Stimulated activated naive CD8-positive, alpha-beta T cell treated with anti-CD3 and anti-CD28 coated beads, Interleukin-15, Interleukin-2, amounts not matched to agents 100 U/mL and 50 U/mL, for 24 hours (primary cell): ENCODE data around the gene OVOL3.
A peak's percentile ranks its signal among the peaks of the same experiment; 100 is the strongest.
"Not testable (repeated sequence)": the region's sequence is repeated elsewhere in the genome, so short reads cannot be mapped to it uniquely, and the experiment has no call there.

Experiments used
- ATAC-seq: fragments of 150-1000 bp; cut with Tn5 transposase; one replicate; pipeline ENCODE4 v1.10.0; 2021
- DNase-seq: peaks from one replicate; pipeline ENCODE4 v3.0.0; 2021

OVOL3 gene

DNA sequence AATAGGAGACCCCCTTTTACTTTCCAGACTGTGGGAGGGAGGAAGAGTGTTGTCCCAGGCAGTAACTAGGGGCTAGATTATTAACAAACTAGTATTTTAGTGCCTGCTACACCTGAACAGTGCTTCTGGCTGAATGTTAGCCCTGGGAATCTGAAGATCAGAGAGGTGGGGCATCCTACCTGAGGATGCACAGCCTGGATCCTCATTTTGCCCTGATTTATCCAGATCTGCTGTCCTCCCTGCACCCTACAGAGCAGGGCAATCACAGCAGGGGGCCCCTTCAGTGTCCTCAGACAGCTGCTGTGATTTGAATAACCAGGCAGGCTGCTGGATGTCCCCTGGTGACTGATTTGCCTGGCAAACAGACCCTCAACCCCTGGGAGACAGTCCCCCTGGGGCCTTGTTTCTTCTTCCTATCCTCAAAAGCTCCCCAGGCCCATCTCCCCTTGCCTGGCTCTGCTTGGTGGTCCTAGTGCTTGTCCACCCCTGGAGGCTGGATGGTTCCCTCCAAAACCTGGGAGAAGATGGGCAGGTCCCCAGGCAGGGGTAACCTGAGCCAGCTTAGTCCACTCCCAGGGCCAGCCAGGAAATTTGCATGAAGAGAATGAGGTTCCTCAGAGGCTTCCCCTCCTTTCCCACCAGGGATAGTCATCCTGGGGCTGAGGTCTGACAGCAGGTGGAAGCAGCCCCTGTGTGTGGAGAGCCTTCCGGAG is at the start of gene OVOL3:
TSS of gene OVOL3 (plus strand) at position 657 of the 713 bp plus-strand sequence. CDS start 60 bp downstream, outside the sequence.
- DNase-seq (no peak), ATAC-seq (no peak)

DNA sequence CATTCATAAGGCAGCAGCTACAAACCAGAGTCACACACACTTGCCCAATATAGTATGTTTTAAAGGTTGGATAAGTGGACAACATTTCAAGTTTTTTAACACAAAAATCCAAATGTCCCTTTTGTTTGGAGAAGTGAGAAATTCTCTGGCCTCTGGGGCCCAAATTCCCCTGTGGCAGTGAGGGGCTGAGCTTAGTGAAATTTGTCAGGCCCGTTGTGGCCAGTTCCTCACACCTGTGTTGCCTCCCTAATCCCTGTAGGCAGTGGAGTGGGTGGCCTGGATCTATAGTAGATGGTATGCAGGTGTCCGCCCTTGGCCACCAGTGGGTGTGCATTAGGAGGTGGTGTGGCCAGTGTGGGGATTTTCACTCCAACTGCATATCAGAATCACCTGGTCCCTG is 49.6 kb upstream of the OVOL3 start:
- no peak for ATAC-seq

DNA sequence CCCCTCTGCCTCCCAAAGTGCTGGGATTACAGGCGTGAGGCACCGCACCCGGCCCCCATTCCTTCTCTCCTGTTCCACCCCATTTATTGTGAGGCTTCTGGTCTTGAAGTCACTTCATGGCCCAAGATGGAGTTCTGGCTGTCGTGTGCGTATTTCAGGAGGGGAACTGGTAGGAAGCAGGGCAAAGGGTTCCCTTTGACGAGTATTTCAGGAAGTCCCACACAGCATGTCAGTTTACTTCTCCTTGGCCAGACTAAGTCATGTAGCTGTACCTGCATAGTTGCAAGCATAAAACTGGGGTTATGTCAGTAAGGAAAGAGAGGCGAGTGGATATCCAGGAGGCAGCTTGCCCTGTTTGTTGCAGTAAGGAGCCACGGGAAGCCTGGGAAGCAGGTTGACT is 46.1 kb upstream of the OVOL3 start:
- no peak for ATAC-seq
- no peak for DNase-seq

More for the DNA sequence above, 49.6 kb upstream of the OVOL3 start:
- no peak for DNase-seq

DNA sequence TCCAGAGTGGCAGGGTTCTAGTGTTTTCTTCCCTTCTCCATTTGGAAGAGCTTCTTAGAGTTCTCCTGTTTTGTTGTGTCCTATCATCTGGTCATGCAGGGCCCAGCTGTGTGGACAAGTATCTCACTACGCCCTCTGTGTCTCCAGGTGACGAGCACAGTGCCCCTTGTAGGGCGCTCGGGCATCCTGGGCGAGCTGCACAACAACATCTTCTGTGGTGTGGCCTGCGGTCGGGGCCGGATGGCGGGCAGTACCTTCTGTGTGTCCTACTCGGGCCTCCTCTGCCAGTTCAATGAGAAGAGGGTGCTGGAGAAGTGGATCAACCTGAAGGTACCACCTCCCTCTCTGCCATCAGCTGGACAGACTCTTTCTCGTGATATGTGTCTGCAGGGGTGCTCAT is 43.3 kb upstream of the OVOL3 start:
- no peak for ATAC-seq

DNA sequence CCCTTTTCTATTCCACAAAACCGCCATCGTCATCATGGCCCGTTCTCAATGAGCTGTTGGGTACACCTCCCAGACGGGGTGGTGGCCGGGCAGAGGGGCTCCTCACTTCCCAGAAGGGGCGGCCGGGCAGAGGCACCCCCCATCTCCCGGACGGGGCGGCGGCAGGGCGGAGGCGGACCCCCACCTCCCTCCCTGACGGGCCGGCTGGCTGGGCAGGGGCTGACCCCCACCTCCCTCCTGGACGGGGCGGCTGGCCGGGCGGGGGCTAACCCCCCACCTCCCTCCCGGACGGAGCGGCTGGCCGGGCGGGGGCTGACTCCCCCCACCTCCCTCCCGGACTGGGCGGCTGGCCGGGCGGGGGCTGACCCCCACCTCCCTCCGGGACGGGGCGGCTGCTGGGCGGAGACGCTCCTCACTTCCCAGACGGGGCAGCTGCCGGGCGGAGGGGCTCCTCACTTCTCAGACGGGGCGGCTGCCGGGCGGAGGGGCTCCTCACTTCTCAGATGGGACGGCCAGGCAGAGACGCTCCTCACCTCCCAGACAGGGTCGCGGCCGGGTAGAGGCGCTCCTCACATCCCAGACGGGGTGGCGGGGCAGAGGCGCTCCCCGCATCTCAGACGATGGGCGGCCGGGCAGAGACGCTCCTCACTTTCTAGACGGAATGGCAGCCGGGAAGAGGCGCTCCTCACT is 42.0 kb upstream of the OVOL3 start:
- not testable (repeated sequence) for ATAC-seq, DNase-seq

More for the DNA sequence above, 43.3 kb upstream of the OVOL3 start:
- no peak for DNase-seq

DNA sequence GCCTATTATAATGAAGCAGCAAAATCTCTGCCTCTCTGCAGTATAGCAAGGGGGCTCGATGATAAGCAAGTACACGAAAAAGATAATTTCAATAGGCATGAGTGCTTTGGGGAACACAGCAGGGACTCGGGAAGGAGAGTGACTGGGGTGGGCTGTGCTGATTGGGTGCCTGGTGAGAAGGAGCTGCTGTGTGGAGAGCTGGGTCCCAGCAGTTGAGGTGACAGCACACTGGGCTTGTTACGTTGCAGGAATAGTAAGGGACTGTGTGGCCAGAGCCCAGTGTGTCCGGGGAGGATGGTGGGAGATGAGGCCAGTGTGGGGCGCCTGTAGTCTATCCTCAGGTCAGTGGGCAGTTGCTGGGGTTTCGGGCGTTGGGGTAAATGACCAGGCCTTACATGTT is 38.9 kb upstream of the OVOL3 start:
- DNase-seq: no peak
- no peak for ATAC-seq

DNA sequence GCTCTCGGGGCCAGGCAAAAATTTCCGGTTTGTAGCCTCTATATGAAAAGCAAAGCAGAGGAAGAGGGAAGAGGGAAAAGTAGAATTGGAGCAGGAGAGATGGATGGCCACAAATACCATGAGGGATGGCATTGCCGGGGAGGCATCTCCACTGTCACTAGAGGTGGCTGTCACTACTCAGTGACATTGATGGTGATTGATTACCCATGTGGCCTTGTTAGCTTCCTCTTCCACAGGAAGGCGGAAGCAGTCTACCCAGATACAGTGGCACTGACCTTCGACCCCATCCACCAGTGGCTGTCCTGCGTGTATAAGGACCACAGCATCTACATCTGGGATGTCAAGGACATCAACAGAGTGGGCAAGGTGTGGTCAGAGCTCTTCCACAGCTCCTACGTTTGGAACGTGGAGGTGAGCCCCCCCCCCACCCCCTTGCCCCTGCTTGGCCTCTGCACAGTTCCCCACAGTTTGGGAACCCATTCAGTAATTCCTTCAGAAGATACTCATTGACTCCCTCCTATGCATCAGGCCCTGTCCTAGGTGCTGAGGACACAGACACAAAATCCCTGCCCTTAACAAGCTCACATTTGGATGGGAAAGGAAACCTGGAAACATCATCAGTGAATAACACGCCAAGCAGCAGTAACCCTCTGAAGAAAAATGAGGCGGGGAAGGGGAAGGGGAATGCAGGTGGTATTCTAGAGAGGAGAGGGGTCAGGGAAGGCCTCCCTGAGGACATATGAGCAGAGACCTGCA is 37.6 kb upstream of the OVOL3 start:
- DNase-seq (no peak), ATAC-seq (no peak)

DNA sequence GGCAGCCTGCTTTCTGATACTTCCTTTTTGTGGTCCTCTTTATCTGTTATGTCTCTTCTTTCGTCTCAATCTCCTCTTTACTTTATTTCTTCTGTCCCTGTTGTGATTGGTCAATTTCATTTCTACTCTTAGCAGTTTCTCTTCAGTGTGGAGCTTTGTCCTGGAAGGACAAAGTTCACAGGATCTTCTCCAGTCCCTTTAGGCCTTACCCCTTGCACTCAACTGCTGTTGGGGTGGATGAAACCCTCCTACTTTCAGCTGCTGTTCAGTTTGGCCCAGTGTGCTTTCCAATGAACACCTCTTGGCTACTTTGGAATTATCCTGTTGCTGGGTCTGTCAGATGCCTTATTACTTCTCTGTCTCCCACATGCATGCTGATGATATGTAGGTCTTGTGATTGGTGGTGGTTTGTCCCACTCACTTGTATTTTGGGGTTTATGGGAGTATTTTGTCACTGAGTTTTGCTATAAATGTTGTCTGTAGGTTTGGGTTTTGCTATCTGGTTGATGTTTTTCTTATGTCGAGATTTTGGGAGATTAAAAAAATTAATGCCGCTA is 31.5 kb upstream of the OVOL3 start:
- DNase-seq (no peak), ATAC-seq (no peak)

DNA sequence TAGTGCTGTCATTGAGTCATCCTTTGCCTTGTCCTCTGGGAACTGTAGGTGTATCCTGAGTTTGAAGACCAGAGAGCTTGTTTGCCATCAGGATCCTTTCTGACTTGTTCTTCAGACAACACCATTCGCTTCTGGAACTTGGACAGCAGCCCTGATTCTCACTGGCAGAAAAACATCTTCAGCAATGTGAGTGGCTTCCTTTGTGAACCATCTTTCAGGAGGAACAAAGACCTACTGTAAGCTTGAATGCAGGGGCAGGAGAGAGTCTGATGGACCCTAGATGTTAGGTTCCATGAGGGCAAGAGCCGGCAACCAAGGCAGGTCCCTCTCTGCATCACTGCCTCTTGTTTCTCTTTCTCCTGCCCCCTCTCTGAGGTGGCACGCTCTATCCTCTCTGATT is 29.6 kb upstream of the OVOL3 start:
- ATAC-seq (no peak), DNase-seq (no peak)

DNA sequence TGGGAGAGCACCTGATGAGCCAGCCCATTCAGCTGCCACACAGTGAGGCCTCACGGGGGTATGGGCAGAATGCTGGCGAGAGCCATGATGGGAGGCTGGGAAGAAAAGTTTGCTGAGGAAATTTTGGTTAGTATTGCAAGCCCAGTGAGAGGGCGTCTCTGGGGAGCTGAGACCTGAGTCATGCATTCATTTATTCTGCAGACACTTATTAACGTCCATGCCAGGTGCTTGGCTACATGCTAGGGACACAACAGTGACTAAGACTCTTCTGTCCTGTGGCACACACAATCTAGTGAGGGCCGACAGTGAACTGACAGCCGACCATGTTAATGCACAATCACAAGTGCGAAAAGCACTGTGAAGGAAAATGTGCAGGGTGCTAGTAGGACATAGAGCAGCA is 29.0 kb upstream of the OVOL3 start:
- ATAC-seq: no peak
- no peak for DNase-seq

DNA sequence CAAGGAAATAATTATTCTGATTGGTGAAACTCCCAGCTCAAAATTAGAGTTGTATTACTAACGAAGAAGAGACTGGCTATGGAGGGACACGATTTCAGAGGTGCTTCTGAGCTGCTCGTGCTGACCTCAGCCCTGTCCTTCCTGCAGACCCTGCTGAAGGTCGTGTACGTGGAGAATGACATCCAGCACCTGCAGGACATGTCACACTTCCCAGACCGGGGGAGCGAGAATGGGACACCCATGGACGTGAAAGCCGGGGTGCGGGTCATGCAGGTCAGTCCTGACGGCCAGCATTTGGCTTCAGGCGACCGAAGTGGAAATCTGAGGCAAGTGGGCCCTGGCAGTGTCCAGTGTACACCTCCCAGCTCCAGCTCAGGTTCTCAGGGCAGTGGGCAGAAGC is 28.0 kb upstream of the OVOL3 start:
- ATAC-seq (no peak), DNase-seq (no peak)

DNA sequence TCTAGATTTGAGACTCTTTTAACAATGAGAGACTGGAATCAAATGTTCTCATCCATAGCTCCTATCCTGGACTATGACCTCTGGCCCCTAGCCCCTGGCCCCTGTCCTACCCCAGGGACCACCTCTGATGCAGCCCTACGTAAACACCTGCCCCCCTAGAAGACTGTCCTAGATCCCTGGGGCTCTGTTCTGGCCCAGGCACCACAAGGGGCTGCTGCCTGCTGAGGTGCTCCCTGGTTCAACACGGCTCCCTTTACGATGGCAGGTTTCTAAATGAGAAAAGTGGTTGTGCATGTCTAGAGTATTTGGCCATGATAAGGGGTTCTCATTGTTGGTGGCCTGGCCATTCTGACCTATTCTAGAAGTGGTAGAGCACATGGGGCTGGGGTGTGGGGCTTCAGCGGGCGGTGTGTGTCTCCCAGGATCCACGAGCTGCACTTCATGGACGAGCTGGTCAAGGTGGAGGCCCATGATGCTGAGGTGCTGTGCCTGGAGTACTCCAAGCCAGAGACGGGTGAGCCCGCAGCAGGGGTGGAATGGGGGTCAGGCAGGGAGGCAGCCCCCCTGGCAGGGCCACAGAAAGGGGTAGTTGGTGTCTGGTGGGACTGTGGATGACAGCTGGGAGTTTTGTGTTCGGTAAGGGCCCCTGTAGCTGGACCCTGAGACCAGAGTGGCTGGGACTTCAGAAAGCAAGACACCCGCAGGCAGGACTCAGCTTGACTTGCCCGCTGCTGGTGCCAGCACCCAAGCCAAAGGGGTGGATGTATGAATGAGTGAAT is 26.5 kb upstream of the OVOL3 start:
- DNase-seq: no peak
- no peak for ATAC-seq

DNA sequence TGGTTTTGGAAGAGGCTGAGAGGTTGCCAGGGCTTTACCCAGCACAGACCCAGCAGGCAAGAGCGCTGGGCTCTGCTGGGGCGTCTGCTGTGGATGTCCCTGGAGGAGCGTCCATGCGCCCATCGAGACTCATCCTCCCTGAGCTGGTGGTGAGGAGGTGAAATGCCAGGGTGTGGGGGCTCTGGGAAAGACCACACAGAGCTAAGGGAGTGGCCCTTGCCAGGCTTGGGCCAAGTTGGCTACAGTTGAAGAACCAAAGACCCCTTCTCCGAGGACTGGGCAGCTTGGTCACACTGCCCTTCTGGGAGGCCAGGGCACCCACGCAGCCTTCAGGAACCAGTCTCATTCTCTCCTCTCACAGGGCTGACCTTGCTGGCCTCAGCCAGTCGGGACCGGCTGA is 24.6 kb upstream of the OVOL3 start:
- DNase-seq: no peak
- no peak for ATAC-seq

DNA sequence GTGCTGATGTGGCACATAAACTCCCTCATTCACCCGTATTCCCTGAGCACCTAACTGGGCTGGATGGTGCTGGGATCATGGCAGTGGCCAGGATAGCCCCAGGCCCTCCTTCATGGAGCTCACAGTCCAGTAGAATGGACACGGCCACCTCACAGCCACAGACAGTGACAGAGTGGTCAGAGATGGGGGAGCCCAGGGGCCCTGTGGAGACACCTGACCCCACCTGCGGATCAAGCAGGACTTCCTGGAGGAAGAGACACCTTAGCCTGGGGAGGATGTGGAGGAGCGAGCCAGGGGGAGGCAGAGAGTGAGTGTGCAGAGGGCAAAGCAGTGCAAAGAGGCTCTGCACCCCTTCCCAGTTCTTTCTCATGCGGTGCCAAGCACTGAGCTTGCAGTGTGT is 21.1 kb upstream of the OVOL3 start:
- ATAC-seq (no peak), DNase-seq (no peak)

DNA sequence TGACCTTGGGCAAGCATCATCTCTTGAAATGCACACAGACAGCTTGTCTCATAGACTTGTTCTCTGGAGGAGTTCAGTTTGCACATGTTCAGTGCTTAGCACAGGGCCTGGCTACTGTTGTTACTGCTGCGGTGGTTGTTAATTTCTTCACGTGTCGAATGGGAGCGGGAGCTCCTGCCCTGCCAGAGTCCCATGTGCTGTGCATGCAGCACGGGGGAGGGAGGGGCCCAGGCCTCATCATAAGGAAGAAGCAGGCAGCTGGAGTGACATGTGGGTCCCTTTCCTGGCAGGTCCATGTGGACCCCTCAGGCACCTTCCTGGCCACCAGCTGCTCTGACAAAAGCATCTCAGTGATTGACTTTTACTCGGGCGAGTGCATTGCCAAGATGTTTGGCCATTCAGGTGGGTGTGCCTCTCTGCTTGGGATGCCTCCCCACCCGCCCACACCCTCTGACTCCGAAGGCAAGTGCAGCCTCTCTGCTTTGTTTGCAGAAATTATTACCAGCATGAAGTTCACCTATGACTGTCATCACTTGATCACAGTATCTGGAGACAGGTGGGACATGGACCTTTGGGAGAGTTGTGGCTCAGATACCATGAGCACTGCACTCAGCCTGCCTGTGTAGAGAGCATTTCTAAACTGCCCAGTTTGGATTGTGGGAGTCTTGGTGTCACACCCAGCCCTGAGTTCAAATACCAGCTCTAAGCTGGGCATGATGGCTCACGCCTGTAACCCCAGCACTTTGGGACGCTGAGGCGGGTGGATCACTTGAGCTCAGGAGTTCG is 19.8 kb upstream of the OVOL3 start:
- DNase-seq (no peak), ATAC-seq (no peak)

DNA sequence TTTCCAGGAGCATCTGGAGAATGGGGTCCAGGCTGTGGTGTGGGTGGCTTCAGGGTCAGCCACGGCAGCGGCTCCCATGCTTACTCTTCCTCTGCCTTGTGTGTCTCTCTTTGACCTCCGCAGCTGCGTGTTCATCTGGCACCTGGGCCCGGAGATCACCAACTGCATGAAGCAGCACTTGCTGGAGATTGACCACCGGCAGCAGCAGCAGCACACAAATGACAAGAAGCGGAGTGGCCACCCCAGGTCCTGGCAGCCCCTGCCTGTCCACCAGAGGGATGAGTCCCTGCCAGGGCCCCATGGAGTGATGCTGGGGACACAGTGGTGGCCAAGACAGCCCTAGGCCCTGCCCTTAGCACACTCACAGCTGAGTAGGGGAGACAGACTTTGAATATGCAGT is 18.4 kb upstream of the OVOL3 start:
- no peak for DNase-seq
- ATAC-seq: no peak

DNA sequence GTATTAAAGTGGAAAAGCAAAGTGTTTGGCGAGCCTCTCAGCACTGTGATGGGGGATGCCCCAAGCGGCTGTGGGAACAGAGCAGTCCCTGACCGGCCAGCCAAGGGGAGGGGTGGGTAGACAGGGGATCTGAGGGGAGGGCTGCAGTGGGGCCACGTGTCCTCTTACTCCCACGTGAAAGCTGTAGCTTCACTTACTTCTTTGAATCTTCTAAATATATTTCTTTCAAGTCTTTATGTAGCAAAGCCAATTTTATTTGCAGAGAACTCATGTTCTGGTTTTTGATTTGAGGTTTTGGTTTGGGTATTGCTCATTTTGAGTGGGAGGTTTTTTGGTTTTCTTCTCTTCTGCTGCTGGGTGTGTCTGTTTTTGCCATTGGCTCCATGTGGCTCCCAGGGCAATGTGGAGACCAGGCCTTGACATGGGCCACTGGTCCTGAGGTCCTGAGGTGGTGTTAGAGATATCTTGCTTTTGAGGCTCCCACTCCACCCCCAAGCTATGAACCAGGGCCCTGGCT is 17.7 kb upstream of the OVOL3 start:
- peak; percentile 83 for ATAC-seq
- DNase-seq: peak; percentile 25

DNA sequence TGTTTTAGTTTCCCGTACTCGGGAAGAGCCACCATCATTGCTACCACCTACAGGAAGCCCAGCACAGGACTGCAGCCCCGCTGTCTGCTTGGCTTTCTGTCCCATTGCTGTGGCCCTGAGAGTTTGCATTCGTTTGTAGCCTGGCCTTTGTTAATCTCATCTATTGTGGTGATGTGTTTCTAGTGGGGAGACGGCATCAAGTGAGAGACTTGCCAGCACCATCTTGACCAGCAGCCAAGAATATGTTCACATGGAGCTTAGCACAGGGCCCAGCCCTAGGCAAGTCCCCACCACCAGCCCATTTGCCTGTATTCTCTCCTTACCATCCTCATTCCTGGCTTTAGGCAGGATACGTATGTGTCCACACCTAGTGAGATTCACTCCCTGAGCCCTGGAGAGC is 17.3 kb upstream of the OVOL3 start:
- ATAC-seq: no peak
- DNase-seq: no peak

DNA sequence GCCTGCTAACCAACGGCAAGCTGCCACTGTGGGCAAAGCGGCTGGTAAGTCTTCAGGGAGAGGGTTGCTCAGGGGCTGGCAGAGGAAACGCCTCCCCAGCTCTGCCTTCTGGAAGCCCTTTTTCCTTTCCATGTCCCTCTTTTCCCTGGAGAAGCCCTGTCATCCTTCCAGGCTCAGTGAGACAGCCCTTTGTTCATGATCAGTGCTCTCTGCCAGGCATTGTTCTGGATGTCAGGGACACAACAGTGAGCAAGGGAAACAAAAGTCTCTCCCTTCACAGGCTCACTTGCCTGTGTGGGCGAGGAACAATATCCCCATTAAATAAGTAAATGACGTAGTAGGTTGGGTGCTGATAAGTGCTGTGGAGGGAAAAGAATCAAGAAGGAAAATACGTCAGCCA is 13.9 kb upstream of the OVOL3 start:
- no peak for ATAC-seq
- DNase-seq: no peak

DNA sequence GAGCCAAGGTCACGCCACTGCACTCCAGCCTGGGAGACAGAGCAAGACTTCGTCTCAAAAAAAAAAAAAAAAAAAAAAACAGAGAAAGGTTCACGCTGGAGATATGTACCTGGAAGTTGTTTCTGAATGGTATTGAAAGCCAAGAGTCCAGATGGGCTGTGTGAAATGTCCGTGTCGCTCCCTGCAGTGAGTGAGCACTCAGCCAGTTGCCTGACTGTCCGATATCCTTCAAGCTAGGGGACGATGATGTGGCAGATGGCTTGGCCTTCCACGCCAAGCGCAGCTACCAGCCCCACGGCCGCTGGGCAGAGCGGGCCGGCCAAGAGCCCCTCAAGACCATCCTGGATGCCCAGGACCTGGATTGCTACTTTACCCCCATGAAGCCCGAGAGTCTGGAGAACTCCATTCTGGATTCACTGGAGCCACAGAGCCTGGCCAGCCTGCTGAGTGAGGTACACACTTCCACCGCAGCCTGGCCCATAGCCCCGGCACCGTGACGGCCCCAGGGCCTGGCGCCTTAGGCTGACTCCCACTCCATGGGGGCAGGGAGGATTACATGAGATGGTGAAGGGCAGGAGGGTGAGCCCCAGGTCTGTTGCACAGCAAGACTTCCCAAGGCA is 11.7 kb upstream of the OVOL3 start:
- ATAC-seq (no peak), DNase-seq (no peak)

DNA sequence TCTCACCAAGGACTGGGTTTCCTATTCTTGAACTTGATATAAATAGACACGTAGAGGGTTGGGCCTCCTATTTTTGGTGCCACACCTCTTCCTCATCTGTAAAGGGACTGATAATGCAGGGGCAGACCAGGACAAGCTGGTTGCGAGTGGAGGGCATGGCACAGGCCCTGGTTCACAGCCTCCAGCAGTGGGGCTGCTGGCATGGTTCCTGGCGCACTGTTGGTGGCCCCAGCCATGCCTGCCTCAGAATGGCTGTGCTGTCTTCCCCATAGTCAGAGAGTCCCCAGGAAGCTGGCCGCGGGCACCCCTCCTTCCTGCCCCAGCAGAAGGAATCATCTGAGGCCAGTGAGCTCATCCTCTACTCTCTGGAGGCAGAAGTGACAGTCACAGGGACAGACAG is 10.5 kb upstream of the OVOL3 start:
- ATAC-seq: no peak

More for the DNA sequence above, 10.5 kb upstream of the OVOL3 start:
- DNase-seq: no peak
